Non-pigmented ciliary epithelial cell (primary cell): ENCODE results near the gene TSACC.

Experiments used
- DNase-seq: peaks from one replicate; pipeline ENCODE4 v3.0.0-alpha.2; 2010; ENCODE audit warnings: low read depth

Gene TSACC

DNA sequence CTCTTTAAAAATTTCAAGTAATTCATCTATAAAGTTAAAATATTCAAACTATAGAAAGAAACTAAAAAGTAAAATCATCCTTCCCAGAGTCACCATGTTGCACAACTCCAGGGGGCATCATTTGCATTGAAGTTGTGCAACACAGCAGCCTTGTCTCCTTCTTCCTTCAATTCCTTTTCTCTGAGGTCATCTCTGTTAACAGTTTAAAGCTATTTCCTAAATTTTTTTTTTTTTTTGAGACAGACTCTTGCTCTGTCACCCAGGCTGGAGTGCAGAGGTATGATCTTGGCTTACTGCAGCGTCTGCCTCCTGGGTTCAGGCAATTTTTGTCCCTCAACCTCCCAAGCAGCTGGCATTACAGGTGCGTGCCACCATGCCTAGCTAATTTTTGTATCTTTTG is 37.8 kb downstream of the TSACC start:
- DNase-seq, result no peak

DNA sequence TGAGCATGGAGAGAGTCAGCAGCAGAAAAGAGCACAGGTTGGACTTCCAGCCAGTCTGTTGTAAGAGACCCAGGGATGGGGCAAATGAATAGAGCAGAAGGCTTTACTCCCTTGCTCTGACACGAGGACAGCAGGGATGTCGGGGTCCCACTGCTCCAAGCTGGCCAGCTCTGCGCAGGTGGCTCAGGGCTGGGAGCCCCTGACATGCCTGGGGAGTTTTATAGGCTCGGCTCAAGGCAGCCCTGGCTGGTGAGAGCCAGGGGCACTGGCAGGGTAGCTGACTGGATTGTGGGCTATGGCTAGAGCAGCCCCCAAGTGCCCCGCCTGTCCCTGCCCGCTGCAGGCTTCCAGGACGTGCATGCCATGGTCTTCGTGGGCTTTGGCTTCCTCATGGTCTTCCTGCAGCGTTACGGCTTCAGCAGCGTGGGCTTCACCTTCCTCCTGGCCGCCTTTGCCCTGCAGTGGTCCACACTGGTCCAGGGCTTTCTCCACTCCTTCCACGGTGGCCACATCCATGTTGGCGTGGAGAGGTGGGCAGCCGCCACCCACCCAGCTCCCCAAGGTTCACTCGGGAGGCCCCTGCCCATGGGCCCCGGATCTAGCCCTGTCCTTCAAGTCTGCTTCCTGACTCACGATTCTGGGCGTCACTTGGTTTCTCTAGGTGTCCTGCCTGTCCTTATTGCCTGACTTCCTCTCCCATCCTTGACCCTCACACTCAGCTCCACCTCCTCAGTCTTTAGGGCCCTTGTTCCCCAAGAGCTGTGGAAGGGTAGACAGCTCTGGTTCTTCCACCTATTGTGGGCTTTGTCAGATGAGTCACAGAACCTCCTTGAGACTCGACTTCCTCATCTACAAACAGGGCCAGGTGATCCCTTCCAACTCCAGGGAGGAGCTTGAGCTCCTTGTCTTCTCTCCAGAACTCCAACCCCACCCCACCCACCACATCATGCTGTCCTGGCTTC is 38.9 kb downstream of the TSACC start:
- no peak for DNase-seq

DNA sequence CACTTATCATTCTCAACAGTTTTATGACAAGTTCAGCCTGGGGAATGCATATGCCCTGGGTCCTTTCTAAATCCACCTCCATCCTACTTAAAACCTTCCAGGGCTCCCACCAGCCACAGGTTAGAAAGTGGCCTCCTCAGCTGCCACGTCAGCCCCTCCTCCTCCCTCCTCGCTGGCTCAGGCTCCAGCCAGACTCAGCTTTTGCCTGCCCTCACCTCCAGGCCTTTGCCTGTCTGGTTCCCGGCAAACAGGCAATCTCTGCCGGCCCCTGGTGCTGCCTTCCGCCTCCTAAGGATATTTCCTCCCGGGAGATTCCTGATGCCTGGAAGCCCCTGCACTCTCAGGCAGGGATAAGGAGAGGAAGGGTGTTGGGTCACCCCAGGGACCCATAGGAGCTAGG is 40.2 kb downstream of the TSACC start:
- DNase-seq, result no peak

DNA sequence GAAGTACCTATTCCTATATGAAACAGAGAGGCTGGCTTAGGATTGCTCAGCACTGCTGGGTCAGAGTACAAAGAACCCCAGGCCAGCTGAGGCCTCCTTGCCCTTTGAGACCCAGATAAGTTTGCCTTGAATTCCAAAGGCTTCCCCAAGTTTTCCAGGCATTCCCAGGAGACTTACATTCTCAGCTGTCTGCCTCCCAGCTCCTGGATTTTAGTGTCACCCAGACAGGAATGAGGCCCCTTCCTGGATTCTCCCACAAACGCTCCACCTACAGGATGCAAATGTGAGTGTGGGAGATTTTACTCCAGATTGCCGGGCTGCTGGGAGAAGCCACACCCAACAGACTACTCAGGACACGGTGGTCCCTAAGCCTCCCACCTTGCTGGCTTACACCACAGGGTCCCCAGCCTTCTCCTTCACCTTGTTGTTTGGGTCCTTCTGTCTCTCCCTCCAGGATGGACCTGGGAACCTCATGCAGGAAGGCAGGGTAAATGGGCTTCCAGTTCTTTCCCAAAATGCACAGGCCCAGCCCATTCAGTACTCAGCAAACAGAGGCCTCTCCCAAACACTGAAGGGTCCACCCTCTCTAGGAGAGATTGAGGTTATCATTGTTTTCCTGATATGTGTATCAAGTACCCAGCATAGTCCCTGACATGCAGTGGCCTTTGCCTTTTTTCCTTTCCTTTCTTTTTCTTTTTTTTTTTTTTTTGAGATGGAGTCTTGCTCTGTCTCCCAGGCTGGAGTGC is 41.3 kb downstream of the TSACC start:
- DNase-seq, result no peak

DNA sequence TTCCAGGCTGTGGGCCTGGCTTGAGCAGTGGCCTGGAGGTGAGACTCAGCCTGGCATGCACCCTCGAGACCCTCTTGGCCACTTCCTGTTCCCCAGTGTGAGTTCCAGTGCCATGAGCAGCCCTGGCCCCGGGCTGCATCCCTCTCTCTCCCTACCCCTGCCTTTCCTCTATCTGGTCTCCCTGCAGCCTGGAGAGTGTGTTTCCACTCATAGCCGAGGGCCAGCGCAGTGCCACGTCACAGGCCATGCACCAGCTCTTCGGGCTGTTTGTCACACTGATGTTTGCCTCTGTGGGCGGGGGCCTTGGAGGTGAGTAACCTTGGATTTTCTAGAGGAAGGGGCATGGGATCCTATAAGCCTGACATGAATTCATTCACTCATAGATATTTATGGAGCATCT is 44.2 kb downstream of the TSACC start:
- no peak for DNase-seq

DNA sequence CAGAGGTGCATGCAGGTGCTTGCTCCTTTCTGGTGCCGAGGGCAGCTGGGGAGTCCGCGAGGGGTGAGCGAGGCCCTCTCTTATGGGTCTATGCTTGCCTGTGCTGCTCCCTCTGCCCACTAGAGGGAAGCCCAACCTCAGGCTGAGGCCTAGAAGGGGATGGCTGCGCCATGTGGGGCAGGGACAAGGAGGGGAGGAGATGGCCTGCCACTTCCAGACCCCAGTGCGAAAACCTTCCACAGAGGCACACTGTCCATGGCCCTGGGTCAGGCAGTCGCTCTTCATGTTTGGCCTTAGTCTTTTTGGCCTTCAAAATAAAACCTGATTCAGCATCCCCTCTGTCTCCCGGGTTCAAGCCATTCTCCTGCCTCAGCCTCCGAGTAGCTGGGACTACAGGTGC is 44.7 kb downstream of the TSACC start:
- DNase-seq, result no peak

DNA sequence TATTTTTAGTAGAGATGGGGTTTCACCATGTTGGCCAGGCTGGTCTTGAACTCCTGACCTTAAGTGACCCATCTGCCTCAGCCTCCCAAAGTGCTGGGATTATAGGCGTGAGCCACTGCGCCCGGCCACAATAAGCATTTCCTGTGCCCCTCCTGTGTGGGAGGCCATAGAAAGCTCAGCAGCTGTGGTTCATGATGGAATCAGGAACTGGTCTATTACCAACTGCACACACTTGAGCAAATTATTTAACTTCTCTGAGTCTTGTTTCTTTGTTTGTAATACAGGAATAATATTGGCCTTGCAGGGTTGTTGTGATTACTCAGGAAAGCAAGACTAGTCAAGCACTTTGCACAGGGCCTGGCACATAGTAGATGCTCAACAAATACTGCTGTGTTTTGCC is 45.7 kb downstream of the TSACC start:
- DNase-seq, result no peak

DNA sequence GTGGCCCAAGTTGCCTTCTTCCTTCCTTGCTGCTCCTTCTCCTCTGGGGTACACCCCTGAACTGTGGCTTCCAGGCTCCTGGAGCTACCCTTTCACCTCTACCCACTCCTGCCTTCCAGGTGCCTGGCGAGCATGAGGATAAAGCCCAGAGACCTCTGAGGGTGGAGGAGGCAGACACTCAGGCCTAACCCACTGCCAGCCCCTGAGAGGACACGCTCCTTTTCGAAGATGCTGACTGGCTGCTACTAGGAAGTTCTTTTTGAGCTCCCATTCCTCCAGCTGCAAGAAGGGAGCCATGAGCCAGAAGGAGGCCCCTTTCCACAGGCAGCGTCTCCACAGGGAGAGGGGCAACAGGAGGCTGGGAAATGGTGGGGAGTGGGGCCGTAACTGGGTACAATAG is 46.3 kb downstream of the TSACC start:
- no peak for DNase-seq

DNA sequence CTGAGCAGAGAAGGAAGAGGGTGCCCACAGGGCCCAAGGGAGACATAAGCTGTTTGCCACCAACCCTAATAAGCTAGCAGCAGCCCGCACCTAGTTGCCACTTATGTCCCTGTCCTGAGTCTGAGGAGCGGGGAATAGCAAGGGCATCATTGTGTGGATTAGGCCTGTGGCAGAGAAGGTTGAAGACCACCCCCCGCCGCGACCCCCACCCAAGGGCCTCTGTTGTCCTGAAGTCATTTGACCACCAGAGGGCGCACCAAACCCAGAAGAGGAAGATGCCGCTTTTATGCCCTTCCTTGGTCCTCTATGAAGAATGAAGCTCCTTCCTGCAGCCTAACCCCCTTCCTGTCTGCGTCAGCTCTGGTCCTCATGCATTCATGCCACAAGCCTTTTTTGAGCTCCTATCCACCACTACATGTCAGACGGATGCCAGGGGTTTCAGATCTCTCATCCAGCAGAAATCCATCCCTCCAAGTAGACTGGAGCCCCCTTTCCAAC is 47.3 kb downstream of the TSACC start:
- no peak for DNase-seq

DNA sequence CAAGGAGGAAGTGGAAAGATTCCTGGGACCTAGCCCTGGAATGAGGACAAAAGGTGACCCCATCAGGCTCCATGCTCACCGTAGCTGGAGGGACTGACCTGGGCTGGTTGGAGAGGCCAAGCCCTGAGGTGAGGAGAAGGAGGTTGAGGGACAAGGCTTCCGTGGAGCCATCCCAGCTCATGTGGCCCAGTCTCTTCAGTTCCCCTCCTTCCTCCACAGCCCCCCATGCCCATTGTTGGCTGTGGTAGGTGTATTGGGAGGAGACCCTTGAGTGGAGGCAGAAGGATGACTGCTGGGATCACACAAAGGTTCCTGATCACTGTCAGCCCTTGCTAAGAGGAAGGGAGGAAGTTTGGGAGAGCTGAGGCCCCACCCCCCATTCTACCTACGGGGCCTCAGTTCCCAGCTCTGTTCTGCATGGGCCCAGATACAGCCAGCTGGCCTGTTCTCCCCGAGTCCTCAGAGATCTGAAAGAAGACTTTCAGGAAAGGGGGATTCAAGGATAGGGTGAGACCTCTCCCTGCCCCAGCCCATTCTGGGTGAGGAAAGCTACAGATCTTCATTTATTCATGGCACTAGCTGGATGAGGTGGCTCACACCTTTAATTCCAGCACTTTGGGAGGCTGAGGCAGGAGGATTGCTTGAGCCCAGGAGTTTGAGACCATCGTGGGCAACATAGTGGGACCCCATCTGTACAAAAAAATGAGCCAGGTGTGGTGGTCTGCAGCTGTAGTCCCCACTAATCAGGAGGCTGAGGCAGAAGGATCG is 48.0 kb downstream of the TSACC start:
- DNase-seq, result no peak

DNA sequence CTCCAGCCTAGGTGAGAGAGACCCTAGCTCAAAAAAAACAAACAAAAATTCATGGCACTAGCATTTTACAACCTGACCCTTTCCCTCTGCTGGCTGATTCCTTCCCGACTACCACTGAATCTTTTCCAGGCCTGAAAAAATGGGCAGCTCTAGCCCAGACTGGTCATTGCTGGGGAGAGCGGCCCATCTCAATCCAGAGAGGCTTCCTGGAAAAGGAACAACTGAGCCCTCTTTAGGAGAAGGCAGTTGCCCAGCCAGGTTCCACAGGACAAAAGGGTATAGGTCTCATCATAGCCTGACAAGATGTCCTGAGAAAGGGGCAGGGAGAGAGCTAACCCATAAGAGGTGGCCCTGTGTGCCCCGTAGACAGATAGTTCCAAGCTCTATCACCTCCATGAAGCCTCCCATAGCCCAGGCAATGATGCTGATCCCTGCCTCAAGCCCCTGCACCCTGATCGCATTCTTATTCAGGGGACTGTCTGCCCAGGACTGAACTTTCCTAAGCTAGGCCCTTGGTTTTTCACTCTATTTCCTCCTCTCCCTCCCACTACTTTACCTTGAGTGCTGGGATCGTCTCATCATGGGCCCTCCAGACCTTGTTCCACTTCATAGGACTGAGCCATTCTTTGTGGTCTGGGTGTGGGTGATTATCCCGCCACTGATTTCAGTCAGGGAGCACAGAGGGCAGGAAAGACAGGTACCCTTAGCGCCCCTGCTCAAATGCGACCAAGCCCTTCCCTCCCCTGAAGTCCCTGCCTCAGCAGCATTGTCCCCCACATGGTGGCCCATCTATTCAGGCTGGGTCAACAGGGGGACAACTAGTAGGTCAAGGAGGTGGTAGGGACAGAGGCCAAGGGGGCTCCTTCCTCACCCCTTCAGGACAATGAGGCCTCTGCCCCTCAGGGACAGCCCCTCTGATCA is 48.9 kb downstream of the TSACC start:
- DNase-seq, result no peak

DNA sequence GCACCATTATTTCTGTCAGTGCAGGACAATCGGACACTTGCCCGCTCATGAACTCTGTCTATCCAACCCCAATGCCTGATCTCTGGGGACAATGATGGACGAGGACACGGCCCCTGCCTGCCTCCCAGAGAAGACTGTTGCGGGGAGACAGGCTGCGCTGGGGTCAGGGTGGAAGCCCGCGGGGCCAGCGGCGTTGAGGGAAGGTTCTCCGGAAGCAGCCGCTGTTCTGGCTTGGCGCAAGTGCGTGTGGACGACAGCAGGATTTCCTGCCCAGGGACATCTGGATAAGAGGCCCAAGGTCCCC is 49.5 kb downstream of the TSACC start:
- DNase-seq, result no peak

DNA sequence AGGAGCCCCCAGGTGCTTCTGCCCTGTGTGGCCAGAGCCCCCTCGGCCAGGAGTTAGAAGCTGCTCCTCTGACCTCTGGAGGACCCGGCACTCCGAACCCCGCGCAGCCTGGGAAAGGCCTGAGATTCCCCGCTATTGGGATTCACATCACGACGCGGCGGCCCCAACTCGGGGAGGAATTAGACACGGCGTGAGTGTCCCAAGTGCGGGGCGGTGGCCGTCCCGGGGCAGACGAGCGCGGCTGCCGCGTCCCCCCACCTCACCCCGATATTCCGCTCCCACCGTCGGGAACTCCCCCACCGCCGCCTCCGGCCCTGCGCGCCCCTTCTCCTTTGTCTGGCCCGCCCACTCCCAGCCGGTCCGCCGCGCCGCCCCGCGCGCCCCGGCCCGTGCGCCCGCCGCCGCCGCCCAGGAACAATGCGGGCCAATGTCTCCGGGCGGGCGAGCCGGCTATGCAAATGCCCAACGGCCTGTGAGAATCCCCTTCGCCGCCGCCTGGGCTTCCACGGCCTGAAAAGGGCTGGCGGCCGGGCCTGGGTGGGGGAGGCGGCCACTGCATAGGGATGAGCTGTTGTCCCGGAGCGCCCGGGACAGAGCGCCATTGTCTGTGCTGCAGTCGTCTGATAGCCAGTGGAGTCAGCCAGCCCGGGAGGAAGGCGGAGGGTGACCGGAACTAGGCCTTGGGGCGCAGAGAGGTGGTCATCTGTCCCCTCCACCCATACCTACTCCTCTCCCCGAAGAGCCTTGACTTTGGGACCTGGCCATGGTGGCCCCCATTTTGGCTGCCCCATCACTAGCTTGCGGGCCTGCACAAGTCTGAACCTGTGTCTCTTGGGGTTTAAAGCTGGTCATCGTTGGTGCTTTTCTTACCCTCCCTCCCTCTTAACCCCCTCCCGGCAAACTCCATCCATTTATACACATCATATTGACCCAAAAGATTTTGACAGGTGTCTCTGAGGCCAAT is 50.1 kb downstream of the TSACC start:
- no peak for DNase-seq

DNA sequence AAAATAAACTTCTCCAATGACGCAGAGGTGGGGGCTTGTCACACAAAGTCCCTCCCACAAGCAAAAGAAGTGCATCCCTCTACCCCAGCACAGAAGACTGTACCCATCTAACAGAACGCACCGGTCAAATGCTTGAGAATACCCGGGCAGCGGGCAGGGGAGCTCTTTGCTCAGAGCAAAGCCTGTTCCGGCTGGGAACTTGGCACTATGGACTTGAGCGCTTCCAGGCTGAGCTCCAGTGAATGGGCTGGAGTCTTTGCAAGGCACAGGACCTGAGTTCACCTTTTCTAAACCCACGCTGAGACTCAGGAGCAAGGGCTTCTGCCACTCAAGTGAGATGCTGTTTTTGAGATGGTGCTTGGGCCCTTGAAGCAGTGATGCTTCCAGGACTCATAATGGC is 51.0 kb downstream of the TSACC start:
- no peak for DNase-seq

DNA sequence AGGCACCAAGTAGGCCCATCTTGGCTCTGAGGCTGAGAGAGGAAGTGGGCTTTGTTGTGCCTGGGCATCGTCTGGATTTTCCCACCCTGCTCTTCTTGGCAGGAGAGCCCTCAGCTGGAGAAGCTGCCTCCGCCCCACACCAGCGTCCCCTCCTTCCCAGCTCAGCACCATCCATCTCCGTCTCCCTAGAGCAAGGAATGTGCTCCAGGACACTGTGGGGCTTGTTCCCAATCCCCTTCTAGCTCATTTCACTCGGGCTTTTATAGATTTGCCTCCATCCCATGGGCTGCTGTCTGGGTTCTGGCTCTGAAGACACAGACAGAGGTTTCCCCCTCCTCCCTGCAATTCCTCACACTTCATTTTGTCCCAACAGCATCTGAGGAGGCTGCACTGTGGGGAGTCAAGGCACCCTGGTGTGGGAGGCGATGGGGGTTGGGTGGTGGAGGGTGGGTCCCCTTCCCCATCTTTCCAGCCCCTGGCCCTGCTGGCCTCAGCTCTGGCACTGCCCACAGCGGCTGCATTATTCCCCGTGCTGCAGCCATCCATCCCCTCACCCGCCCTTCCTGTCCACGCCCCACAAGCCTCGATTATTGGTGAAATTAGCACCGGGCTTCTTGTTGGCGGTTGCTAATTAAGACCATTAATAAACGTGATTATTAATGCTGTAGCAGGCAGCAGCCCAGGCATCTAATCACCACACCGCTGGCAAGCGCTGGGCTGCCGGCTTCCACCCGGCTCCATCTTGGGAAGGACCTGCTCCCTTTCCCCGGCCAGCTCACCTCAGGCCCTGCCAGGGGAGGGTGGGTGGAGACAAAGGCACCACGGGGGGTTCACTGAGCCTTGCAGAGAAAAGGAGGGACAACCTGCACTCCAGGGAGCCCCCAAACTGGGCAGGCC is 52.4 kb downstream of the TSACC start:
- no peak for DNase-seq

DNA sequence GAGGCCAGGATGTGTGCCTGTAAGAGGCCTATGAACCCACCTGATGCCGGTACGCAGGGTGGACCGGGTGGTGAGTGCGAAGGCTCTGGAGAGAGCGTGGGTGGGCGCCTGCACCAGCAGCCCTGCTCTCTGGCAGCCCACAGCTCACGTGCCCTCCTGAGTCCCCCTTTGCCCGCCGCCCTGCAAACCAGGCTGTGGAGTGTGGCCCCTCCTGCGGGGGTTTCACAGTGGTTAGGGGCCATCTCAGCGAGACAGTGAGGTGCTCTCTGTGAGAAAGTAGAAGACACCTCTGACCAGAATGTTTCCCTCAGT is 53.0 kb downstream of the TSACC start:
- DNase-seq, result no peak

DNA sequence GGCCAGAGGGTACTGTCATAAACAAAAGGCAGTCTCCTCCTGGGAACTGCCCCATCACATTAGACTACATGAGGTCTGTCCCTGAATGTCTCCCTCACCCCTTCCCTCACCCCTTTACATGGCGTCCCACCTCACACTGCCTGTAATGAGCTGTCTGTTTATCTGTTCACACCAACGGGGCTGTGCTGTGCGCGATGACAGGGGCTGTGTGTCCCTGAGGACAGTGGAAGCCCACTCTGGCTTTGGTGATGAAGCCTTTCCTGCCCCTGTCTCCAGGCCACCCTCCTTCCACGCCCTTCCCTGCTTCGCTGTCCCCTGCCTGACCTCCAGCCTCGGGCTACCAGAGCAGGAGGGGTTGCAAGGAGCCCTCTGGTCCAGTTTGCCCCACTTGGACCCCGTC is 53.4 kb downstream of the TSACC start:
- no peak for DNase-seq

DNA sequence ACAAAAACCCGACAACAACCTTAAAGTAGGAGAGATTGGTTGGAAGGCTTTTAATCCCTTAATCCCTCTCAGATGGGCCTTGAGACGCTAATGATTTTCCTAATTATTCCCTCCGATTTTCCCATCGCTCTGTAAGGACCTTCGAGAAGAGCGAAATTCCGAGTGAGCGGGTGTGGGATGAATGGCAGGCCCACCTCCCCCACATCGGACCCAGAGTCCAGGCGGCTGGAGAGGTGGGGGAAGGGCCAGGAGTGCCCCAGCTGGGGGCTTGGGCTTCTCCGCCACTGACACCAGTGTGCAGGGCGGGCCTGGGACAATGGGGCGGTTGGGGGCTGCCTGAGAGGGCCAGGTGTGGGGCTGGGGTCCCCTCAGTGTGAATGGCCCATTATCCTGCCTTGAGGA is 54.1 kb downstream of the TSACC start:
- no peak for DNase-seq

DNA sequence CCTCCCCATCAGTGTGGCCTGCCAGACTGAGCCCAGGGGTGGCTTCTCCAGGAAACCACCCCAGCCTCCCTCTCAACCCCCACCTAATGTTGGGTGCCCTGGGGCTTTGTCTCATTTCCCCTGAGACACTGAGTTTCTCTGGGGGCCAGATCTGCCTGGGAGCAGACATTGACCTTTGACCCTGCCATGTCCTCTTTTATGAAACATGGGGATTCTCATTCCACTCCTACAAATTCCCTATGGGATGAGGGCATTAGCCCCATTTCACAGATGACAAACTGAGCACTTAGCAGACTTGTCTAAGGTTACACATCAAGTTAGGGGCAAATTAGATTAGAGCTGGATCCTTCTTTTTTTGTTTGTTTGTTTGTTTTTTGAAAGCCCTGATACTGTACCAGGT is 54.8 kb downstream of the TSACC start:
- DNase-seq, result no peak

DNA sequence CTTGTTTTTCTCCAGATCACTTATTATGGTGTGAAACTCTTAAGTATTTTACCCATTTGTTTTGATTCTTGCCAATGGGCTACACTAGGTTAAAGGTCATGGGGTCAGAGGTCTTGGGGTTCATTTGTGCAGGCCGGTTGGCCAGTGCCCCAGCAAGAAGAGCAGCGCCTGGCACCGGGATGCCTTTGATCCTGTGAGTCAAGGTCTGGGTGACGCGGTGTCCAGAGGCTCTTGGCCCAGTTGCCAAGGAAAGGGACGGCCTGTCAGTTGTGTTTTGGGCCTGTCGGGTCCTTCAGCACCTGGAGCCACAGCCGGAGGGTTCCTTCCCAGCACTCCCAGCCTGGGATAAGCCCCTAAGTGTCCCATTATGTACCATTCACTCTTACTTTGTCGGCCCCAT is 55.8 kb downstream of the TSACC start:
- no peak for DNase-seq
